HG03108 (cell line): ENCODE data around the gene SDF4.
"Not testable (repeated sequence)": the region's sequence is repeated elsewhere in the genome, so short reads cannot be mapped to it uniquely, and the experiment has no call there.

Source experiments
- ATAC-seq: cut with Tn5 transposase; IDR thresholded peaks from one replicate; pipeline ENCODE4 v1.9.1; 2021; ENCODE audit warnings: moderate library complexity; ENCODE audit not compliant: unreplicated experiment

Gene SDF4

GRCh38 chr1:1199961-1200875 lies 31.6 kb downstream of the SDF4 start:
- ATAC-seq, result no peak

GRCh38 chr1:1199141-1199960 lies 32.5 kb downstream of the SDF4 start:
- no peak for ATAC-seq

- ATAC-seq, result no peak
These were observed 33.2 kb downstream of the SDF4 start for GRCh38 chr1:1198423-1199140.

- ATAC-seq, result no peak
These were observed 34.0 kb downstream of the SDF4 start for GRCh38 chr1:1197551-1198422.

- ATAC-seq, result no peak
These were observed 34.7 kb downstream of the SDF4 start for GRCh38 chr1:1197188-1197500.

GRCh38 chr1:1196431-1197187 lies 35.2 kb downstream of the SDF4 start:
- ATAC-seq, result no peak

GRCh38 chr1:1195726-1196125 lies 36.1 kb downstream of the SDF4 start:
- ATAC-seq, result not testable (repeated sequence)

GRCh38 chr1:1194723-1195122 lies 37.1 kb downstream of the SDF4 start:
- ATAC-seq, result no peak

GRCh38 chr1:1191734-1192133 lies 40.1 kb downstream of the SDF4 start:
- no peak for ATAC-seq

- ATAC-seq, result no peak
These were observed 42.7 kb downstream of the SDF4 start for GRCh38 chr1:1189111-1189510.

GRCh38 chr1:1187938-1188337 lies 43.9 kb downstream of the SDF4 start:
- ATAC-seq, result no peak

GRCh38 chr1:1185101-1185765 lies 46.6 kb downstream of the SDF4 start:
- no peak for ATAC-seq

- ATAC-seq, result no peak
These were observed 47.7 kb downstream of the SDF4 start for GRCh38 chr1:1183833-1184775.

- ATAC-seq, result no peak
These were observed 48.5 kb downstream of the SDF4 start for GRCh38 chr1:1183221-1183747.

GRCh38 chr1:1182491-1183220 lies 49.1 kb downstream of the SDF4 start:
- ATAC-seq, result no peak

- ATAC-seq, result no peak
These were observed 49.8 kb downstream of the SDF4 start for GRCh38 chr1:1181938-1182410.
